IPS-18a (cell line): ENCODE results near the gene TXNDC12.
A peak's percentile ranks its signal among the peaks of the same experiment; 100 is the strongest.

Source experiments
- H3K27ac ChIP-seq: one replicate; pipeline ENCODE4 v1.5.1; 2013; ENCODE audit warnings: low read length
- H3K27me3 ChIP-seq: one replicate; pipeline ENCODE4 v1.6.1; 2013; ENCODE audit warnings: mild to moderate bottlenecking, low read length; ENCODE audit not compliant: control insufficient read depth, insufficient read depth
- H3K36me3 ChIP-seq: one replicate; pipeline ENCODE4 v1.6.1; 2013; ENCODE audit warnings: low read depth, low read length; ENCODE audit not compliant: control insufficient read depth
- H3K4me1 ChIP-seq: one replicate; pipeline ENCODE4 v1.6.1; 2013; ENCODE audit warnings: low read depth, low read length; ENCODE audit not compliant: control insufficient read depth
- H3K4me3 ChIP-seq: one replicate; pipeline ENCODE4 v1.5.1; 2013; ENCODE audit warnings: low read length
- H3K9ac ChIP-seq: one replicate; pipeline ENCODE4 v1.6.1; 2013; ENCODE audit warnings: mild to moderate bottlenecking, low read length, moderate library complexity
- H3K9me3 ChIP-seq: one replicate; pipeline ENCODE4 v1.6.1; 2013; ENCODE audit warnings: low read depth, low read length; ENCODE audit not compliant: control insufficient read depth

The TXNDC12 gene

DNA sequence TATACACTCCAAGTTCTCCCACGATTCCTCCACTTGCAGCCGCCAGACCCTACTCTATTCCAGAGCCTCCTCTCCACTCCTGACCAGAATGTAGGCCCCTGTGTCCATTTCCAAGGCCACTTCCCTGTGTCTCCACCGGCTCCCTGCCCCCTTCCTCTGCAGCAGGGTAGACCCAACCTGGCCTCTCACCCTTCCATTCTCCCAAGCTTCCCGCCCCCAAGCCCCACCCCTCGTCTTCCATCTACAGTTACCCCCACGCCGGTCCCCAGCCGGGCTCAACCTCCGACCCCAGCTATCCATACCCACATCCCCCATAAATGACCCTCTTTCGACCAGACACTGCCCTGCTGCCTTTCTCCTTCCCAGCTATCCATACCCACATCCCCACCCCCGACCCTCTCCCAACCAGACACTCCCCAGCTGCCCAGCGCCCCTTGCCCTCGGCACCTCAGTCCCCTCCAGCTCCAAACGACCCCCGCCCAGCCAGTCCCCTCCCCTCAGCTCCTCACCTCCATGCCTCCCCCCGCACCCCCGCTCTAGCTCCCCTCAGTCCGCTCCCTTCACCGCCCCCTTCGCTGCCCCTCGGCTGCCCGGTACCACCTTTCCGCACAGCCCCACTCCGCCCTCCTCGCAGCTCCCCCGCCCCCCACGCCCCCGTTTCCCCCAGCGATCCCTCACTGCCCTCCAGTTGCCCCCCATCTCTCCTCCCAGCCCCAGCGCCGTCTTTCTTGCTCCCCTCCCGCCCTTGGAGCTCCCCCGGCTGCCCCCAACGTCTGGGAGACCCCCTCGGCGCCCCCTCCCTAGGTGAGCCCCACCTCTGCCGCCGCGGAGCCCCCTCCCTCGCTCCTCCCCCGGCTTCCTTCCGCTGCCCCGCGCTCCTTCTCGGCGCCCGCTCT lies 65.2 kb downstream of the TXNDC12 start:
- Histone ChIP-seq H3K27me3 (peaks cover 10% of the 10 kb centered on the region), H3K9ac (peak overlapping the region; percentile 42), H3K27ac (no peak overlapping the region), H3K36me3 (no peaks in the 10 kb centered on the region), H3K4me3 (peak overlapping the region; percentile 65), H3K4me1 (peaks cover 13% of the 10 kb centered on the region), H3K9me3 (no peaks in the 10 kb centered on the region)

DNA sequence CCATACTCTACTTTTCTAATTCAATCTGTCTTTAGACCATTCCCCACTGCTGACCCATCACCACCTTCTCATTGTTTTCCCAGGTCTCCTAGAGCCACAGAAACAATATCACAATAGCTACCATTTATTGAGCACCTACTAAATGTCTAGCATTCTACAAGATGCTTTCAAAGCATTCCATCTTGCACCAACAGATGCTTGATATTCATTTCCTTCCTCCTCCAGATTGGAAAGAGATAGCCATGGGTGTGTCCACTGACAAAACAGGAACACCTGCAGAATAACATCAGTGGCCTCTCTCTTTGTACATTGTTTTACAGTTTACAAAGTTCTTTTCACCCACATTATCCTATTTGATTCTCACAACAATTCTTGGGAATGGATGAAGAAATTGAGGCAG lies 66.7 kb downstream of the TXNDC12 start:
- Histone ChIP-seq H3K27ac (no peak overlapping the region), H3K4me1 (peaks cover 13% of the 10 kb centered on the region), H3K9ac (no peak overlapping the region), H3K9me3 (no peaks in the 10 kb centered on the region), H3K36me3 (no peaks in the 10 kb centered on the region), H3K4me3 (no peak overlapping the region), H3K27me3 (peaks cover 10% of the 10 kb centered on the region)

- Histone ChIP-seq H3K4me3 (no peak overlapping the region), H3K27me3 (peaks cover 4% of the 10 kb centered on the region), H3K4me1 (peaks cover 13% of the 10 kb centered on the region), H3K36me3 (no peaks in the 10 kb centered on the region), H3K9me3 (no peaks in the 10 kb centered on the region), H3K9ac (no peak overlapping the region), H3K27ac (no peak overlapping the region)
Observed at GRCh38 chr1:51986718-51987117, 68.3 kb downstream of the TXNDC12 start.

GRCh38 chr1:51982161-51982560 lies 72.8 kb downstream of the TXNDC12 start:
- Histone ChIP-seq H3K27ac (no peak overlapping the region), H3K36me3 (peaks cover 2% of the 10 kb centered on the region), H3K4me3 (no peak overlapping the region), H3K4me1 (peaks cover 5% of the 10 kb centered on the region), H3K9ac (no peak overlapping the region), H3K27me3 (no peaks in the 10 kb centered on the region), H3K9me3 (no peaks in the 10 kb centered on the region)

- Histone ChIP-seq H3K36me3 (peaks cover 8% of the 10 kb centered on the region), H3K27ac (no peak overlapping the region), H3K4me3 (no peak overlapping the region), H3K9ac (no peak overlapping the region), H3K4me1 (no peaks in the 10 kb centered on the region), H3K27me3 (no peaks in the 10 kb centered on the region), H3K9me3 (no peaks in the 10 kb centered on the region)
Observed at GRCh38 chr1:51981555-51981954, 73.4 kb downstream of the TXNDC12 start.

DNA sequence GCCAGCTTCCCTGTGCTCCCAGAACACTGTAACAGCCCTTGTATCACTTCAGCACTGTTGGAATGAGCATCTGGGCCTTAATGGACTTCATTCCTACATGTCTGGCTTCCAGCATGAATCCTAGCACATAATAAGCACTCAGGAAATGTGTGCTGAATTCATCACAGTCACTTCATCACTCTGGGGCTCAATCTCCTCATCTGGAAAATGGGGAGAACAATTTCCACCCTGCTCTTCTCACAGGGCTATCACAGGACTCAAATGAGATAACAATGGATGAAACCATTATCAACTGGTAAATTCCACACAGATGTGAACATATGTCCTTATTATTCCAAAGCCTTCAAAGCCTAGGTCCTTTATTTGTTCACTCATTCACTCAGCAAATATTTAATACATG lies 76.9 kb downstream of the TXNDC12 start:
- no peaks in the 10 kb centered on the region for H3K27me3 ChIP-seq
- H3K4me1 ChIP-seq: no peaks in the 10 kb centered on the region
- H3K9me3 ChIP-seq: no peaks in the 10 kb centered on the region
- no peak overlapping the region for H3K4me3 ChIP-seq
- peaks cover 37% of the 10 kb centered on the region for H3K36me3 ChIP-seq
- no peak overlapping the region for H3K9ac ChIP-seq
- no peak overlapping the region for H3K27ac ChIP-seq

- no peaks in the 10 kb centered on the region for H3K4me1 ChIP-seq
- no peak overlapping the region for H3K4me3 ChIP-seq
- no peaks in the 10 kb centered on the region for H3K27me3 ChIP-seq
- H3K9me3 ChIP-seq: no peaks in the 10 kb centered on the region
- no peak overlapping the region for H3K9ac ChIP-seq
- H3K27ac ChIP-seq: no peak overlapping the region
- peaks cover 37% of the 10 kb centered on the region for H3K36me3 ChIP-seq
Observed at GRCh38 chr1:51976846-51977602, 78.0 kb downstream of the TXNDC12 start.

DNA sequence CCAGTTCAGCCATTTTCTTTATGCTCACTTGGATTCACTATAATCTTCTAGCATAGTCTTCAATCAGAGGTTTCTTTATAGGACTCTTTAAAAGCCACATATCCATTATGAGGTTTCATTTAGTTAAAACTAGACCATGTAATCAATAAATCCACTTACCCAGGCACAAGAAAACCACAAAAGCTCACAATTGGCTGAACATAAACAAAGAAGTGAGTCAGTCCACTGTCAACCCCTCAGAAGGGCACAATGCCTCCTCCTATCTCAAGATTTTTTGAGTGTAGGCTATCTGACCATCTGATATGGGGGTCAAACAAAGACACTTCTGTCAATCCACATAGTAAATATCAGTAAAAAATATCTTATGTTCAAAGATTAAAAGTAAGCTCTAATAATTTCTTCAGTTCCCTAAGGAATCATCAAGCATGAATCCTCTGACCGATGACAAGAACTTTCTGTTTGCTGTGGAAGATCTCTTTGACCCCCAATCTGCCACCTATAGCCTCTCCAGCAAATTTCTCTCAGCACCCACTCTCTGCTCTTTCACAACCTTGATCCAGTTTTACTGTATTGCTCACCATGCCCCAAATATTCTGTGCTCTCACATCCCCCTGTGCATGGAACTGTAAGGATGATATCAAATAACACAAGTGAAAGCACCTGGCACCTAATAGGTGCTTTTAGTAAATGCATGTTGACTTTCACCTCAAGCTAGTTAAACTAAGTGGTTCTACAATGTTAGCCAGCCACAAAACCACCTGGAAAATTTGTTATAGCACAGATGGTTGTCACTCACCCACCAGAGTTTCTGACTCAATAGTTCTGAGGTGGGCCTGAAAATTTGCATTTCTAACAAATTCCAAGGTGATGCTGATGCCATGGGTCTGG lies 81.2 kb downstream of the TXNDC12 start:
- no peaks in the 10 kb centered on the region for H3K4me1 ChIP-seq
- no peak overlapping the region for H3K27ac ChIP-seq
- no peaks in the 10 kb centered on the region for H3K9me3 ChIP-seq
- H3K27me3 ChIP-seq: no peaks in the 10 kb centered on the region
- H3K9ac ChIP-seq: no peak overlapping the region
- H3K36me3 ChIP-seq: peaks cover 43% of the 10 kb centered on the region
- H3K4me3 ChIP-seq: no peak overlapping the region
